Keratinocyte (primary cell): Measurements from ENCODE around the gene MYBPH. TPM values are rescaled to one million over a fixed set of nuclear protein-coding genes. Genes with fewer than 3 reads are reported as not detected.

Experiments
- DNase-seq: peaks from one replicate; pipeline ENCODE4 v3.0.0-alpha.2; 2011; ENCODE audit warnings: low read depth, missing footprints, low spot score
- FAIRE-seq: peaks from 2 replicates; lab custom pipeline; 2011; peaks lifted over from hg19 to GRCh38; lab: Jason Lieb, UNC
- H2AFZ ChIP-seq: 2 replicates; pipeline ENCODE4 v1.6.0; 2012; ENCODE audit warnings: low read length, control low read depth, inconsistent platforms; ENCODE audit not compliant: control insufficient read depth
- H3K27ac ChIP-seq: 2 replicates; pipeline ENCODE4 v1.5.1; 2011; ENCODE audit warnings: low read length; ENCODE audit not compliant: control insufficient read depth, insufficient read depth
- H3K27me3 ChIP-seq: 3 replicates; pipeline ENCODE4 v1.6.0; 2011; ENCODE audit warnings: low read length; ENCODE audit not compliant: control insufficient read depth, insufficient read depth; ENCODE audit errors: extremely low read depth
- H3K36me3 ChIP-seq, 2 experiments: 2 replicates in 1 of 2; 3 replicates in 1 of 2; pipeline ENCODE4 v1.5.1; 2011; ENCODE audit warnings: low read length in 2 of 2, mild to moderate bottlenecking in 1 of 2; ENCODE audit not compliant: control insufficient read depth in 2 of 2, insufficient read depth in 2 of 2; ENCODE audit errors: extremely low read depth in 1 of 2
- H3K4me1 ChIP-seq: 3 replicates; pipeline ENCODE4 v1.5.1; 2011; ENCODE audit warnings: low read length; ENCODE audit not compliant: control insufficient read depth, insufficient read depth; ENCODE audit errors: extremely low read depth
- H3K4me2 ChIP-seq: 3 replicates; pipeline ENCODE4 v1.6.0; 2011; ENCODE audit warnings: low read depth, low read length; ENCODE audit not compliant: control insufficient read depth, insufficient read depth; ENCODE audit errors: extremely low read depth
- H3K4me3 ChIP-seq, 3 experiments: fragments of 200-600 bp in 1 of 3; sonication (generic) in 1 of 3; 2 replicates in 2 of 3; 3 replicates in 1 of 3; pipeline ENCODE4 v1.5.1; 2011 to 2016; ENCODE audit warnings: low read length in 3 of 3, mild to moderate bottlenecking in 3 of 3, control low read depth in 2 of 3, inconsistent platforms in 1 of 3, low read depth in 1 of 3, mixed read lengths in 1 of 3, mixed run types in 1 of 3, moderate library complexity in 1 of 3; ENCODE audit not compliant: control insufficient read depth in 2 of 3, insufficient read depth in 2 of 3; ENCODE audit errors: extremely low read depth in 1 of 3
- H3K79me2 ChIP-seq: 2 replicates; pipeline ENCODE4 v1.6.0; 2012; ENCODE audit warnings: low read length; ENCODE audit not compliant: control insufficient read depth, insufficient read depth
- H3K9ac ChIP-seq: 3 replicates; pipeline ENCODE4 v1.6.0; 2011; ENCODE audit warnings: low read length; ENCODE audit not compliant: control insufficient read depth, insufficient read depth; ENCODE audit errors: extremely low read depth
- H3K9me1 ChIP-seq: 3 replicates; pipeline ENCODE4 v1.6.0; 2011; ENCODE audit warnings: low read length; ENCODE audit not compliant: control insufficient read depth, insufficient read depth; ENCODE audit errors: extremely low read depth
- H3K9me3 ChIP-seq: 2 replicates; pipeline ENCODE4 v1.5.1; 2012; ENCODE audit warnings: low read depth, low read length; ENCODE audit not compliant: control insufficient read depth
- H4K20me1 ChIP-seq: 3 replicates; pipeline ENCODE4 v1.6.0; 2011; ENCODE audit warnings: low read length; ENCODE audit not compliant: control insufficient read depth, insufficient read depth; ENCODE audit errors: extremely low read depth
- EZH2 ChIP-seq: IDR thresholded peaks from one replicate; pipeline ENCODE4 v1.6.1; 2012; ENCODE audit warnings: inconsistent platforms, mild to moderate bottlenecking, low read length, moderate library complexity
- dilution Hi-C: fragments of 300-500 bp; cut with MboI; formaldehyde crosslinking; loops from one replicate; pipeline ENCODE4 v1.7.0; 2020; ENCODE audit warnings: low sequenced_read_pairs; ENCODE audit not compliant: extremely low pct_ligation_motif_present
- polyA plus RNA-seq, 5 experiments: library from polyadenylated mRNA; depleted of rRNA in 3 of 5; stranded (reverse) in 3 of 5; stranded (forward) in 1 of 5; unstranded in 1 of 5; fragments of >200 nt; gene quantifications; 1 replicate in 1 of 5; 2 replicates in 3 of 5; 3 replicates in 1 of 5; pipeline versions ENCODE4 v1.2.1 to v1.2.3, GENCODE V29; 2011 to 2012; ENCODE audit warnings: missing spikeins in 2 of 5, low read depth in 1 of 5, low replicate concordance in 1 of 5
- TF ChIP-seq, protein P1 (sequence below), 3 experiments: IDR thresholded peaks in 1 of 3; conservative IDR thresholded peaks in 1 of 3; optimal IDR thresholded peaks in 1 of 3; 2 replicates in 2 of 3; 3 replicates in 1 of 3; pipeline versions ENCODE3 to v1.5.1; 2011; ENCODE audit warnings: low read length in 3 of 3, mild to moderate bottlenecking in 3 of 3, moderate library complexity in 2 of 3, control low read depth in 1 of 3, inconsistent platforms in 1 of 3; ENCODE audit not compliant: insufficient read depth in 2 of 3; ENCODE audit errors: extremely low read depth in 1 of 3

MYBPH gene
- polyA plus RNA-seq, 1 donor (not counting 4 experiments of a cell fraction or from before 2014, with no cell fraction given) = not detected

DNA sequence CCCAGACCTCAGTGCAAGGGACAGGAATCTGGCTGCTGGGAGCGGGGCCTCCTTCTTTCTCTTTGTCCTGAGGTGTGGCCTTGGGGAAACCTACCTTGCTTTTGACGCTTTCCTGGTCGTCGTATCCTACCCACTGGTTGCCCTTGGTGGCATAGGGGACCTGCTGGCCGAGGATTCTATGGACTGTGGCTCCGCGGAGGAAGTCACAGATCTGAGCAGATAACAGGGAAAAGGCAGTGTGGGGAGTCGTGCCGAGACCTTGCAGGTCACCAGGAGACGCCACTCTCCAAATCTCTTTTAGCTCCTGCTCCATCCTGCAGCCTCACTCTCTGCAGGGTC lies 4.0 kb upstream of the MYBPH start:
- Histone ChIP-seq H3K79me2 (no peaks in the 10 kb centered on the region), H3K9me3 (no peaks in the 10 kb centered on the region), H3K4me1 (no peaks in the 10 kb centered on the region), H2AFZ (no peak overlapping the region), H3K27ac (no peak overlapping the region), H3K9me1 (no peaks in the 10 kb centered on the region), H3K4me3 (no peak overlapping the region), H3K4me2 (no peak overlapping the region), H3K36me3 (no peaks in the 10 kb centered on the region), H4K20me1 (no peaks in the 10 kb centered on the region), H3K27me3 (peaks cover 6% of the 10 kb centered on the region), H3K9ac (no peak overlapping the region)
- no peak for DNase-seq
- dilution Hi-C loops = no loop called here
- no peak for FAIRE-seq
- no peak for TF ChIP-seq EZH2
- TF ChIP-seq, protein P1, sequence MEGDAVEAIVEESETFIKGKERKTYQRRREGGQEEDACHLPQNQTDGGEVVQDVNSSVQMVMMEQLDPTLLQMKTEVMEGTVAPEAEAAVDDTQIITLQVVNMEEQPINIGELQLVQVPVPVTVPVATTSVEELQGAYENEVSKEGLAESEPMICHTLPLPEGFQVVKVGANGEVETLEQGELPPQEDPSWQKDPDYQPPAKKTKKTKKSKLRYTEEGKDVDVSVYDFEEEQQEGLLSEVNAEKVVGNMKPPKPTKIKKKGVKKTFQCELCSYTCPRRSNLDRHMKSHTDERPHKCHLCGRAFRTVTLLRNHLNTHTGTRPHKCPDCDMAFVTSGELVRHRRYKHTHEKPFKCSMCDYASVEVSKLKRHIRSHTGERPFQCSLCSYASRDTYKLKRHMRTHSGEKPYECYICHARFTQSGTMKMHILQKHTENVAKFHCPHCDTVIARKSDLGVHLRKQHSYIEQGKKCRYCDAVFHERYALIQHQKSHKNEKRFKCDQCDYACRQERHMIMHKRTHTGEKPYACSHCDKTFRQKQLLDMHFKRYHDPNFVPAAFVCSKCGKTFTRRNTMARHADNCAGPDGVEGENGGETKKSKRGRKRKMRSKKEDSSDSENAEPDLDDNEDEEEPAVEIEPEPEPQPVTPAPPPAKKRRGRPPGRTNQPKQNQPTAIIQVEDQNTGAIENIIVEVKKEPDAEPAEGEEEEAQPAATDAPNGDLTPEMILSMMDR (optimal IDR thresholded peaks at IDR 0.05 in 1 of 3, IDR thresholded peaks at IDR 0.05 in 1 of 3, conservative IDR thresholded peaks at IDR 0.05 in 1 of 3; ENCODE audit: extremely low read depth in 1 of 3, insufficient read depth in 2 of 3, low read length in 3 of 3) = no peak

DNA sequence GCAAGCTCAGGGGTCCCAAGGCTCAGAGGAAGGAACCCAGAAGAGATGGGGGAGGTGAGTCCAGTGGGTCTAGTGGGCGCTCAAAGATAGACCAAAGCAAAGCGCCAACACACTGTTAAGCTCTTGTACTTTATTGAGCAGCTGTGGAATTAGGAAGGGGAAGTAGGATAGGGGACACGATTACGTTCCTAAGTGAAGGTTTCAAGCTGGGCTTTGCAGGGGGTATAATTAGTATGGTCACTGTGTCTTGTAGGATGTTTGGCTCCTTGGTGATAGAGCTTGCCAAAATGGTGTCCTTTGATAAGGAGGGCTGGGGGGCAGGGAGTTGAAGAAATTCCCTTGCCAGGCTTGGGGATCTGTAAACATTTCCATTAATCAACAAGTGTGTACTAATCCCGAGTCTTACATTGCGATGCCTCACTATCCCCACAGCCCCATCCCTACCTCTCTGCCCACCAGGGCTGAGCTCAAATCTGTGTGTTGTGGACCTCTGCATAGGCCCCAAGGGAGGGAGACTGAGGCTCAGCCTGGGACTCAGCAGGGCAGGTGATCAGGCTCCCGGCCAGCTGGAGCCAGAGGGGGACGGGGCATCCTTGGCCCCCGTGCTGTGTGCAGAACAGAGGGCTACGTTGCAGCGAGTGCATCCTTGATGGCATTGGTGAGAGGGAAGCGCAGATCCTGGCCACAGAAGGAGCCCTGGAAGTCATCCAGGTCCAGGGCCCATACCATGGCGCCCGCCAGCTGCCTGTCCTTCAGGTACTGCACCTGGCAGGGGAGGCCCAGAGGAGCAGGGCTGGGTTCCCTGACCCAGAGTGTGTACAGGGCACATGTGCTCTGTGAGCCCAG lies 3.4 kb upstream of the MYBPH start:
- DNase-seq (no peak), FAIRE-seq (no peak)
- Histone ChIP-seq H3K9me1 (no peaks in the 10 kb centered on the region), H3K4me1 (no peaks in the 10 kb centered on the region), H3K27me3 (peaks cover 6% of the 10 kb centered on the region), H3K27ac (no peak overlapping the region), H3K9me3 (no peaks in the 10 kb centered on the region), H3K36me3 (no peaks in the 10 kb centered on the region), H3K9ac (no peak overlapping the region), H3K4me3 (no peak overlapping the region), H3K79me2 (no peaks in the 10 kb centered on the region), H2AFZ (no peak overlapping the region), H4K20me1 (no peaks in the 10 kb centered on the region), H3K4me2 (no peak overlapping the region)
- no peak for TF ChIP-seq EZH2
- TF ChIP-seq, protein P1 (optimal IDR thresholded peaks at IDR 0.05 in 1 of 3, IDR thresholded peaks at IDR 0.05 in 1 of 3, conservative IDR thresholded peaks at IDR 0.05 in 1 of 3; ENCODE audit: extremely low read depth in 1 of 3, insufficient read depth in 2 of 3, low read length in 3 of 3) = no peak
- dilution Hi-C loops = no loop called here
